K562 (cell line): Measurements from ENCODE around the gene APLF. TPM values are rescaled to one million over a fixed set of nuclear protein-coding genes. Genes with fewer than 3 reads are reported as not detected.

Experiments used
- ATF2 ChIP-seq: sonication (generic); formaldehyde crosslinking; IDR thresholded peaks from 2 replicates; pipeline ENCODE4 v1.8.1; 2022; ENCODE audit warnings: missing genetic modification reagents
- ATF6 ChIP-seq: sonication (generic); formaldehyde crosslinking; IDR thresholded peaks from 2 replicates; pipeline ENCODE4 v1.4.0; 2020; ENCODE audit warnings: mild to moderate bottlenecking, missing genetic modification reagents
- BCOR ChIP-seq: fragments of 450-650 bp; IDR thresholded peaks from 2 replicates; pipeline ENCODE4 v1.6.1; 2016
- FOXJ3 ChIP-seq: sonication (generic); formaldehyde crosslinking; IDR thresholded peaks from 2 replicates; pipeline ENCODE4 v1.4.0; 2020; ENCODE audit warnings: mild to moderate bottlenecking, missing genetic modification reagents
- L3MBTL2 ChIP-seq: fragments of 450-650 bp; IDR thresholded peaks from 2 replicates; pipeline ENCODE4 v1.6.1; 2016; ENCODE audit warnings: mild to moderate bottlenecking, moderate library complexity
- NCOA4 ChIP-seq: fragments of 450-650 bp; IDR thresholded peaks from 2 replicates; pipeline ENCODE4 v1.6.1; 2018; ENCODE audit warnings: mild to moderate bottlenecking; ENCODE audit not compliant: partially characterized antibody
- RBFOX2 ChIP-seq: fragments of 200-400 bp; formaldehyde crosslinking; IDR thresholded peaks from 2 replicates; pipeline ENCODE4 v1.6.1; 2017; ENCODE audit warnings: low read depth, mild to moderate bottlenecking, low read length, moderate library complexity
- RBM22 ChIP-seq: fragments of 200-400 bp; formaldehyde crosslinking; IDR thresholded peaks from 2 replicates; pipeline ENCODE4 v1.6.1; 2018; ENCODE audit warnings: low read length, low read depth; ENCODE audit not compliant: poor library complexity, severe bottlenecking
- RCOR1 ChIP-seq, 2 experiments: IDR thresholded peaks; 2 replicates each; pipeline ENCODE4 v1.6.1; 2012; ENCODE audit warnings: low read depth in 2 of 2, low read length in 2 of 2, borderline replicate concordance in 1 of 2, improper control_type of control experiment in 1 of 2
- SMC3 ChIP-seq: conservative IDR thresholded peaks from 2 replicates; pipeline ENCODE4 v1.6.1; 2011; ENCODE audit warnings: low read depth, low read length, improper control_type of control experiment; ENCODE audit not compliant: insufficient read depth
- SP1 ChIP-seq: sonication (generic); formaldehyde crosslinking; IDR thresholded peaks from 2 replicates; pipeline ENCODE4 v1.8.1; 2022; ENCODE audit warnings: mild to moderate bottlenecking, missing genetic modification reagents
- TAF9B ChIP-seq: fragments of 450-650 bp; IDR thresholded peaks from 2 replicates; pipeline ENCODE4 v1.6.1; 2018; ENCODE audit warnings: mild to moderate bottlenecking; ENCODE audit not compliant: partially characterized antibody
- ZBTB5 ChIP-seq: fragments of 450-650 bp; IDR thresholded peaks from 2 replicates; pipeline ENCODE4 v1.6.1; 2017; ENCODE audit warnings: antibody characterized with exemption
- ZC3H8 ChIP-seq: fragments of 450-650 bp; IDR thresholded peaks from 2 replicates; pipeline ENCODE4 v1.6.1; 2017
- ZFPM2 ChIP-seq: fragments of 250-450 bp; sonication (Bioruptor Pico); IDR thresholded peaks from 2 replicates; pipeline ENCODE4 v1.5.1; 2022; ENCODE audit warnings: mild to moderate bottlenecking
- ZNF609 ChIP-seq: sonication (generic); formaldehyde crosslinking; IDR thresholded peaks from 2 replicates; pipeline ENCODE4 v1.8.1; 2023; ENCODE audit warnings: missing genetic modification reagents, mild to moderate bottlenecking, borderline replicate concordance
- polyA plus RNA-seq, 8 experiments: library from polyadenylated mRNA; depleted of rRNA in 4 of 8; stranded (reverse) in 5 of 8; unstranded in 3 of 8; fragments of >200 nt; fragmentation: Nextera tagmentation in 2 of 8; fragmentation: Illumina TruSeq in 1 of 8; extraction: Ambion mirVana in 2 of 8; extraction: Trizol in 1 of 8; gene quantifications; 2 replicates each; pipeline versions ENCODE4 v1.2.1 to v1.2.3, GENCODE V29; 2011 to 2014; ENCODE audit warnings: inconsistent platforms in 1 of 8, missing spikeins in 1 of 8
- total RNA-seq, 7 experiments: library from RNA; depleted of rRNA in 6 of 7; stranded (reverse); fragments of >200 nt in 6 of 7; fragmentation: Illumina TruSeq in 2 of 7; extraction: Trizol in 2 of 7; gene quantifications; 2 replicates each; pipeline versions ENCODE4 v1.2.1 to v1.2.3, GENCODE V29; 2011 to 2021; ENCODE audit warnings: low replicate concordance in 1 of 7

APLF gene
- total and polyA plus RNA-seq, 9 of the 15 experiments (the other 6 are each of a cell fraction or from before 2014, with no cell fraction given), result 0.07 to 1.1 (median 0.71) TPM

- no peak for TF ChIP-seq ATF6
- peak in 1 of 2 experiments; percentile 37; a peak in 1 of 4 replicates for TF ChIP-seq RCOR1 (IDR thresholded peaks at IDR 0.05; ENCODE audit: borderline replicate concordance in 1 of 2, low read depth in 2 of 2, low read length in 2 of 2)
- TF ChIP-seq ZC3H8, result no peak
- TF ChIP-seq FOXJ3 (CRISPR knock-in tag), result no peak
- TF ChIP-seq RBM22, result no peak
- TF ChIP-seq SP1 (CRISPR knock-in tag), result no peak
- TF ChIP-seq L3MBTL2, result no peak; the same call in none of the 2 replicates
- no peak for TF ChIP-seq ZFPM2 (CRISPR knock-in tag)
- no peak for TF ChIP-seq ZNF609 (CRISPR knock-in tag)
- TF ChIP-seq SMC3, result peak; percentile 87
- TF ChIP-seq NCOA4, result no peak
- no peak for TF ChIP-seq TAF9B
- TF ChIP-seq RBFOX2, result no peak
- no peak for TF ChIP-seq ATF2 (CRISPR knock-in tag)
- no peak for TF ChIP-seq ZBTB5
- no peak for TF ChIP-seq BCOR
Observed at GRCh38 chr2:68441179-68441993, 26.0 kb upstream of the APLF start (continued).
